DMS153 treated with DMSO at 0.1 percent for 48 hours (cell line): ENCODE results near the gene PCDHA5.

Experiments
- DNase-seq: peaks from one replicate; lab custom pipeline; 2025; ENCODE audit not compliant: unreplicated experiment; lab: John Stamatoyannopoulos, UW

Gene PCDHA5

DNA sequence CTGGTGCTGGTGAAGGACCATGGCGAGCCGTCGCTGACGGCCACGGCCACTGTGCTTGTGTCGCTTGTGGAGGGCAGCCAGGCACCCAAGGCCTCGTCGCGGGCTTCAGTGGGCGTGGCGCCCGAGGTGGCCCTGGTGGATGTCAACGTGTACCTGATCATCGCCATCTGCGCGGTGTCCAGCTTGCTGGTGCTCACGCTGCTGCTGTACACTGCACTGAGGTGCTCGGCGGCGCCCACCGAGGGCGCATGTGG, 36.5 kb downstream of the PCDHA5 start:
- no peak for DNase-seq

DNA sequence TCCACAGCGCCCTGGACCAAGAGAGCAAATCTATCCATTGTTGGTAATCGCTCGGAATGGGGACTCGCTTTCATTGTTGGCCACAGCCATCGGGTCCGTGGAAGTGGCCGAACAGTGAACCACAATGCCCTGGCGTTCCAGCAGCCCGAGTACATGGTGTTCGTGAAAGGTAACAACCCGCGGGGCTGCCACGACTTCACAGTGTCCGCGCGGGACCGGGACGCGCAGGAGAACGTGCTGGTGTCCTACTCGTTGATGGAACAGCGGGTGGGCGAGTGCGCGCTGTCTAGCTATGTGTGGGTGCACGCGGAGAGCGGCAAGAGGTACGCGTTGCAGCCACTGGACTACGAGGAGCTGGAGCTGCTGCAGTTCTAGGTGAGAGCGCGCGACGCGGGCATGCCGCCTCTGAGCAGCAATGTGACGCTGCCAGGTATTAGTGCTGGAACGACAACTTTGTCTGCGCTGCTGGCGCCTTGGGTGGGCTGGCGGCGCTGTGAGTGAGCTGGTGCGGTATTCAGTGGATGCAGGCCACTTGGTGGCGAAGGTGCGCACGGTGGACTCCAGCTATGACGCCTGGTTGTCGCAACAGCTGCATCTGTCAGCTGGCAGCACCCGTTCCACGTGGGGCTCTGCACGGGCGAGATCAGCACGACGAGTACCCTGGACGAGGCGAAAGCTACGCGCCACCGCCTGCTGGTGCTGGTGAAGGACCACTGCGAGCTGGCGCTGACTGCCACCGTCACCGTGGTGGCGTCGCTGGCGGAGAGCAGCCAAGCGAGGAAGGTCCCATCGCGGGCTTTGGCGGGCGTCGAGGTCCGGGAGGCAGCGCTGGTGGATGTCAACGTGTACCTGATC, 41.3 kb downstream of the PCDHA5 start:
- no peak for DNase-seq

GRCh38 chr5:140868721-140869554, 47.5 kb downstream of the PCDHA5 start, which contains the start of gene PCDHA11:
Gene PCDHA11, plus strand, starts transcription at chr5:140868957. Its CDS starts 147 bp downstream, at chr5:140869104.
- no peak for DNase-seq

GRCh38 chr5:140869555-140869886, 48.1 kb downstream of the PCDHA5 start:
- DNase-seq = no peak

DNA sequence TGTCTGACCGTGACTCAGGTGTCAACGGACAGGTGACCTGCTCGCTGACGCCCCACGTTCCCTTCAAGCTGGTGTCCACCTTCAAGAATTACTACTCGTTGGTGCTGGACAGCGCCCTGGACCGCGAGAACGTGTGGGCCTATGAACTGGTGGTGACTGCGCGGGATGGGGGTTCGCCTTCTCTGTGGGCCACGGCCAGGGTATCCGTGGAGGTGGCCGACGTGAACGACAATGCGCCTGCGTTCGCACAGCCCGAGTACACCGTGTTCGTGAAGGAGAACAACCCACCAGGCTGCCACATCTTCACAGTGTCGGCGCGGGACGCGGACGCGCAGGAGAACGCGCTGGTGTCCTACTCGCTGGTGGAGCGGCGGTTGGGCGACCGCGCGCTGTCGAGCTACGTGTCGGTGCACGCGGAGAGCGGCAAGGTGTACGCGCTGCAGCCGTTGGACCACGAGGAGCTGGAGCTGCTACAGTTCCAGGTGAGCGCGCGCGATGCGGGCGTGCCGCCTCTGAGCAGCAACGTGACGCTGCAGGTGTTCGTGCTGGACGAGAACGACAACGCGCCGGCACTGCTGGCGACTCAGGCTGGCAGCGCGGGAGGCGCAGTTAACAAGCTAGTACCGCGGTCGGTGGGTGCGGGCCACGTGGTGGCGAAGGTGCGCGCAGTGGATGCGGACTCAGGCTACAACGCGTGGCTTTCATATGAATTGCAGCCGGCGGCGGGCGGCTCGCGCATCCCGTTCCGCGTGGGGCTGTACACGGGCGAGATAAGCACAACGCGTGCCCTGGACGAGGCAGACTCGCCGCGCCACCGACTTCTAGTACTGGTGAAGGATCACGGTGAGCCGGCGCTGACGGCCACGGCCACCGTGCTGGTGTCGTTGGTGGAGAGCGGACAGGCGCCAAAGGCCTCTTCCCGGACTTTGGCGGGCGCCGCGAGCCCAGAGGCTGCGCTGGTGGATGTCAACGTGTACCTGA, 49.1 kb downstream of the PCDHA5 start:
- no peak for DNase-seq
